Measurements from ENCODE around the gene OR6B3. TPM values are rescaled to one million over a fixed set of nuclear protein-coding genes. Genes with fewer than 3 reads are reported as not detected.

The OR6B3 gene
- total and polyA plus RNA-seq, 2 of the 8 experiments (the other 6 are each of a cell fraction or from before 2014, with no cell fraction given), result not detected

DNA sequence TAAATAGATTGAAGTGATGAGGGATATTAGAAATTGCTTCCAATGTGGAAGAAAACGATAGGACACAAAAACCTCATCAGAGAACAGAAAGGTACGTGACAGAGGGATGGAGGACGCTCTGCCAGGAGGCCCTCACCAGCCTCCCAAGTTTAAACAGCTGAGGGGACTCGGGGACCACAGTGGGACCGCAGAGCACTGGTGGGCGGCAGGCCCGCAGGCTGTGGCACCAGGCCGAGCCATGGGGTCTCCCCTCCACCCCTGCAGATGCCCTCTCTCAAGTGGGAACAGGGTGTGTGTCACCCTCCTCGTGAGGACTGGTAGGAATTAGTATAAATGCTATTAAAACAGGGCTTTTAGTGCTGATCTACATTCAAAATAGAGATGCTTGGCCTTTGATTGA is 39.0 kb downstream of the OR6B3 start:
- no peaks in the 10 kb centered on the region for H3K9me3 ChIP-seq (ENCODE audit: insufficient read depth in 2 of 2, low read depth in 1 of 2, low read length in 1 of 2)
- H3K36me3 ChIP-seq (ENCODE audit: control insufficient read depth in 2 of 4, insufficient read depth in 4 of 4, low read length in 3 of 4), result peaks cover 8 to 47% (median 31%) of the 10 kb centered on the region in 4 experiments; a peak in 7 of 8 replicates
- H3K27me3 ChIP-seq (replicated peaks in 1 of 4; ENCODE audit: control insufficient read depth in 3 of 4, extremely low read depth in 1 of 4, insufficient read depth in 3 of 4, low read length in 3 of 4), result no peaks in the 10 kb centered on the region
- no peak for FAIRE-seq
- H3K4ac ChIP-seq (replicated peaks; ENCODE audit: insufficient read length, low read depth, low read length), result no peak overlapping the region
- no peak overlapping the region for H3K4me2 ChIP-seq (ENCODE audit: insufficient read depth in 1 of 2, low read depth in 2 of 2, low read length in 2 of 2)
- no peak overlapping the region for H2AK5ac ChIP-seq (ENCODE audit: low read depth, low read length)
- no peak overlapping the region for H3K23ac ChIP-seq (ENCODE audit: insufficient read length)
- H3K9ac ChIP-seq (replicated peaks in 1 of 4; ENCODE audit: extremely low read depth in 1 of 4, low read depth in 3 of 4, low read length in 3 of 4), result no peak overlapping the region
- H4K5ac ChIP-seq (ENCODE audit: insufficient read length, low read depth, low read length), result no peak overlapping the region
- no peak overlapping the region for H2BK15ac ChIP-seq (ENCODE audit: low read length)
- H4K8ac ChIP-seq (ENCODE audit: extremely low read depth, insufficient read depth, low read length), result no peak overlapping the region
- no peak overlapping the region for H3K18ac ChIP-seq (ENCODE audit: extremely low read depth, low read length)
- H3K4me1 ChIP-seq (replicated peaks in 1 of 4; ENCODE audit: control insufficient read depth in 3 of 4, insufficient read depth in 4 of 4, low read length in 3 of 4), result no peaks in the 10 kb centered on the region
- H3K56ac ChIP-seq (replicated peaks; ENCODE audit: insufficient read length, low read depth, low read length), result no peak overlapping the region
- H3K4me3 ChIP-seq (ENCODE audit: extremely low read depth in 1 of 4, insufficient read depth in 2 of 4, low read depth in 3 of 4, low read length in 4 of 4), result no peak overlapping the region
- H2BK5ac ChIP-seq (ENCODE audit: low read depth, low read length), result no peak overlapping the region
- POLR2A ChIA-PET (ENCODE audit: partially characterized antibody), result interaction anchor here (0.9 kb wide), 1 partner anchor 8 kb away, joined by 3 read pairs; no protein-coding TSS in a partner anchor
- H2BK20ac ChIP-seq (ENCODE audit: low read length), result no peak overlapping the region
- no peak for DNase-seq (ENCODE audit: low read depth in 1 of 2, low spot score in 2 of 2)
- H3K23me2 ChIP-seq (ENCODE audit: low read depth, low read length), result no peaks in the 10 kb centered on the region
- no peak overlapping the region for H2AFZ ChIP-seq (ENCODE audit: low read length)
- H4K91ac ChIP-seq (replicated peaks; ENCODE audit: insufficient read length, low read length), result no peak overlapping the region
- H2BK120ac ChIP-seq (replicated peaks; ENCODE audit: low read depth, low read length), result no peak overlapping the region
- no peak overlapping the region for H3K14ac ChIP-seq (ENCODE audit: insufficient read length)
- WGBS, 2 experiments (ENCODE audit: extremely low coverage in 1 of 2, insufficient coverage in 1 of 2, insufficient read length in 1 of 2, insufficient replicate concordance in 2 of 2, low coverage in 1 of 2, low lambda C conversion rate in 2 of 2, missing lambda C conversion rate in 1 of 2), result 88% methylated on average over 9 of the region's 9 CpGs; no CpG with 5 or more reads in 1 of the 2 experiments
- CTCF ChIA-PET (ENCODE audit: partially characterized antibody), result interaction anchor here (0.9 to 2.3 kb wide), 4 partner anchors 7 to 34 kb away, joined by 3 to 14 read pairs (median 5); no protein-coding TSS in a partner anchor
- no peaks in the 10 kb centered on the region for H3K79me2 ChIP-seq (ENCODE audit: control insufficient read depth in 1 of 2, insufficient read depth in 2 of 2, low read length in 2 of 2)
- no peak overlapping the region for H3K27ac ChIP-seq (ENCODE audit: low read depth, low read length)
- no peak overlapping the region for H2BK12ac ChIP-seq (ENCODE audit: low read depth, low read length)
- peaks cover 4% of the 10 kb centered on the region; the same call in 1 of the 2 replicates for H3K79me1 ChIP-seq (ENCODE audit: low read depth, low read length)
- peaks cover 2 to 16% of the 10 kb centered on the region in 2 experiments for H4K20me1 ChIP-seq (replicated peaks in 1 of 2; ENCODE audit: control insufficient read depth in 1 of 2, insufficient read depth in 2 of 2, low read length in 2 of 2)
- TF ChIP-seq SP1 (IDR thresholded peaks at IDR 0.05; ENCODE audit: low read depth, low read length), result no peak
- TF ChIP-seq KDM4A (IDR thresholded peaks at IDR 0.05; ENCODE audit: low read depth, low read length, severe bottlenecking), result no peak
- TF ChIP-seq CBX8 (IDR thresholded peaks at IDR 0.05; ENCODE audit: borderline replicate concordance, low read depth, low read length), result no peak
- no peak for TF ChIP-seq POU5F1 (IDR thresholded peaks at IDR 0.05; ENCODE audit: low read depth, low read length)
- no peak for TF ChIP-seq CEBPB (IDR thresholded peaks at IDR 0.05; ENCODE audit: low read depth, low read length)
- TF ChIP-seq BRCA1 (IDR thresholded peaks at IDR 0.05; ENCODE audit: low read depth, low read length), result no peak
- TF ChIP-seq, protein P1, sequence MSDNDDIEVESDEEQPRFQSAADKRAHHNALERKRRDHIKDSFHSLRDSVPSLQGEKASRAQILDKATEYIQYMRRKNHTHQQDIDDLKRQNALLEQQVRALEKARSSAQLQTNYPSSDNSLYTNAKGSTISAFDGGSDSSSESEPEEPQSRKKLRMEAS (IDR thresholded peaks at IDR 0.05), result no peak
- no peak for TF ChIP-seq EZH2 (IDR thresholded peaks at IDR 0.05; ENCODE audit: low read depth, low read length, severe bottlenecking)
- TF ChIP-seq, protein P2, sequence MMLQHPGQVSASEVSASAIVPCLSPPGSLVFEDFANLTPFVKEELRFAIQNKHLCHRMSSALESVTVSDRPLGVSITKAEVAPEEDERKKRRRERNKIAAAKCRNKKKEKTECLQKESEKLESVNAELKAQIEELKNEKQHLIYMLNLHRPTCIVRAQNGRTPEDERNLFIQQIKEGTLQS (IDR thresholded peaks at IDR 0.05; ENCODE audit: insufficient read depth, low read depth, low read length), result no peak
- no peak for TF ChIP-seq SIRT6 (IDR thresholded peaks at IDR 0.05; ENCODE audit: low read length)
- no peak for TF ChIP-seq ZNF274 (IDR thresholded peaks at IDR 0.05; ENCODE audit: borderline replicate concordance, extremely low read depth, low read length)
- no peak for TF ChIP-seq KDM5A (IDR thresholded peaks at IDR 0.05; ENCODE audit: low read length)
- TF ChIP-seq HDAC2 (IDR thresholded peaks at IDR 0.05; ENCODE audit: borderline replicate concordance in 1 of 2, low read depth in 2 of 2, low read length in 2 of 2), result no peak
- TF ChIP-seq PHF8 (conservative IDR thresholded peaks at IDR 0.05; ENCODE audit: low read depth, low read length), result no peak
